Measurements from ENCODE around the gene APLP2. TPM values are rescaled to one million over a fixed set of nuclear protein-coding genes. Genes with fewer than 3 reads are reported as not detected.

Gene APLP2
- total and polyA plus RNA-seq, 2 experiments from 2014 or later, result 481 to 485 TPM

- Histone ChIP-seq H2AFZ (no peak overlapping the region), H3K4me2 (peak overlapping the region; percentile 40), H3K4me3 (no peak overlapping the region), H3K36me3 (replicated peaks; ENCODE audit: insufficient read depth, low read depth) (no peaks in the 10 kb centered on the region), H3K4me1 (ENCODE audit: insufficient read depth) (no peaks in the 10 kb centered on the region), H3K9me2 (replicated peaks; ENCODE audit: insufficient read depth) (no peaks in the 10 kb centered on the region), H4K20me1 (ENCODE audit: insufficient read depth, poor library complexity, severe bottlenecking) (no peaks in the 10 kb centered on the region), H3K27me3 (no peaks in the 10 kb centered on the region), H3K79me2 (no peaks in the 10 kb centered on the region), H3K27ac (peak overlapping the region; percentile 63), H3K9me3 (ENCODE audit: low read depth) (no peaks in the 10 kb centered on the region)
- no peak for TF ChIP-seq EZH2phosphoT487 (IDR thresholded peaks at IDR 0.05; ENCODE audit: low read depth, severe bottlenecking, unreplicated experiment)
- no peak for TF ChIP-seq EZH2 (IDR thresholded peaks at IDR 0.05; ENCODE audit: borderline replicate concordance)
- TF ChIP-seq CTCF (IDR thresholded peaks at IDR 0.05; ENCODE audit: poor library complexity), result no peak
- peak; percentile 73 for DNase-seq (ENCODE audit: low spot score)
- WGBS (ENCODE audit: low lambda C conversion rate, missing lambda C conversion rate), result 77% methylated on average over 3 of the region's 3 CpGs
These were observed 32.6 kb upstream of the APLP2 start for GRCh38 chr11:130037058-130037457.

DNA sequence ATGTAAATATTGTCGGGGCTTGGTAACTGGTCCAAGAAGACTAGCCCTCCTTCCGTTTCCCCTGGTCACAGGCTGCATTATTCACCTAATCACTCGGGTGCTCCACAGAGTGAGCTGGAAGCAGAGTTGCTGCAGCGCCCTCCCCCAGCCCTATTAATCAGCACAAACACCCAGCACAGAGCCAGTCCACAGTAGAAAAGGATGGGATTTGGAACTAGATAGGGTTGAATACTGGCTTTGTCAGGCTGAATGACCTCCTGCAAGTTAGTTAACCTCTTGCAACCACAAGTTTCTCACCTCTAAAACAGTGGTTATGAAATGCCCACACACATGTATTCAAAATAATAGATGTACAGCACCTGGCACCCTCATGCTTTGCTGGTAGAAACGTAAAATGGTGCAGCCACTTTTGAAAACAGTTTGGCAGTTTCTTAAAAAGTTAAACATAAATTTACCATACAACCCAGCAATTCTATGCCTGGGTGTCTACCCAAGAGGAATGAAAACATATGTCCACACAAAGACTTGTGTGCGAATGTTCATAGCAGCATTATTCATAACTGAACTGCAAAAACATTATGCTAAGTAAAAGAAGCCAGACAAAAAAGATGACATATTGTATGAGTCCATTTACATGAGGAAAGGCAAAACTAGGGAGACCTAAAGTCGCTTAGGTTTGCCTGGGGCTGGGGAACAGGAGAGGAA lies 31.7 kb upstream of the APLP2 start:
- Histone ChIP-seq H3K4me3 (no peak overlapping the region), H3K36me3 (replicated peaks; ENCODE audit: insufficient read depth, low read depth) (no peaks in the 10 kb centered on the region), H3K4me2 (peak overlapping the region; percentile 40), H3K79me2 (no peaks in the 10 kb centered on the region), H3K9me2 (replicated peaks; ENCODE audit: insufficient read depth) (no peaks in the 10 kb centered on the region), H2AFZ (no peak overlapping the region), H3K27ac (peak overlapping the region; percentile 63), H3K4me1 (ENCODE audit: insufficient read depth) (no peaks in the 10 kb centered on the region), H3K27me3 (no peaks in the 10 kb centered on the region), H4K20me1 (ENCODE audit: insufficient read depth, poor library complexity, severe bottlenecking) (no peaks in the 10 kb centered on the region), H3K9me3 (ENCODE audit: low read depth) (no peaks in the 10 kb centered on the region)
- no peak for TF ChIP-seq CTCF (IDR thresholded peaks at IDR 0.05; ENCODE audit: poor library complexity)
- no peak for TF ChIP-seq EZH2phosphoT487 (IDR thresholded peaks at IDR 0.05; ENCODE audit: low read depth, severe bottlenecking, unreplicated experiment)
- no peak for TF ChIP-seq EZH2 (IDR thresholded peaks at IDR 0.05; ENCODE audit: borderline replicate concordance)
- WGBS (ENCODE audit: low lambda C conversion rate, missing lambda C conversion rate), result 64% methylated on average over 7 of the region's 7 CpGs
- DNase-seq (ENCODE audit: low spot score), result no peak

GRCh38 chr11:130040281-130040940 lies 29.3 kb upstream of the APLP2 start:
- Histone ChIP-seq H4K20me1 (ENCODE audit: insufficient read depth, poor library complexity, severe bottlenecking) (no peaks in the 10 kb centered on the region), H3K79me2 (no peaks in the 10 kb centered on the region), H3K27ac (no peak overlapping the region), H3K4me2 (no peak overlapping the region), H3K36me3 (replicated peaks; ENCODE audit: insufficient read depth, low read depth) (no peaks in the 10 kb centered on the region), H3K4me1 (ENCODE audit: insufficient read depth) (no peaks in the 10 kb centered on the region), H2AFZ (no peak overlapping the region), H3K9me2 (replicated peaks; ENCODE audit: insufficient read depth) (no peaks in the 10 kb centered on the region), H3K9me3 (ENCODE audit: low read depth) (no peaks in the 10 kb centered on the region), H3K27me3 (no peaks in the 10 kb centered on the region), H3K4me3 (no peak overlapping the region)
- TF ChIP-seq EZH2 (IDR thresholded peaks at IDR 0.05; ENCODE audit: borderline replicate concordance), result no peak
- TF ChIP-seq CTCF (IDR thresholded peaks at IDR 0.05; ENCODE audit: poor library complexity), result no peak
- no peak for TF ChIP-seq EZH2phosphoT487 (IDR thresholded peaks at IDR 0.05; ENCODE audit: low read depth, severe bottlenecking, unreplicated experiment)
- DNase-seq (ENCODE audit: low spot score), result no peak
- WGBS (ENCODE audit: low lambda C conversion rate, missing lambda C conversion rate), result 98% methylated on average over 49 of the region's 49 CpGs

Measured in hepatocyte (in vitro differentiated cells).